ENCODE results near the gene RTL9. TPM values are rescaled to one million over a fixed set of nuclear protein-coding genes. Genes with fewer than 3 reads are reported as not detected.
"Not testable (repeated sequence)": the region's sequence is repeated elsewhere in the genome, so short reads cannot be mapped to it uniquely, and the experiment has no call there.

Gene RTL9
- total and polyA plus RNA-seq, 2 of the 13 experiments (the other 11 are each of a cell fraction or from before 2014, with no cell fraction given): 0.01 to 0.02 TPM

DNA sequence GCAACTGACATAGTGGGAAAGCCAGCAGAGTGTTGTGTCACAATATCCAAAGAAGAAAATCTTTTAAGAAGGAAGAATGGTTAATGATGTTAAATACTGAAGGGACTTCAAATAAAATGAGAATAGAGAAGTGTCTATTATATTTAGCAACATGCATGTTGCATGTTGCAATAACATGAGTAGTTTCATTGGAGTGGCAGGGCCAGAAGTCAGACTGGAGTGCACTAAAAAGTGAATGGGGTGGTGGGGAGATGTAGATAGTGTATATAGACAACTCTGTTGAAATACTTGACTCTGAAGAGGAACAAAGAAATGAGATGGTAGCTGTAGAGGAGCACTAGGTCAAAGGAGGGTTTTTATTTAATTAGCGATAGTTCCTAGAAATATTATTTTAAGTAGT lies 31.3 kb upstream of the RTL9 start:
- Histone ChIP-seq H3K4me1 (ENCODE audit: insufficient read depth, low read length) (no peaks in the 10 kb centered on the region), H3K27ac (ENCODE audit: extremely low read length, insufficient read depth, low read length) (no peak overlapping the region), H3K9ac (ENCODE audit: insufficient read depth, low read depth, low read length) (no peak overlapping the region), H3K4me2 (ENCODE audit: low read depth, low read length) (no peak overlapping the region), H3K36me3 (replicated peaks in 1 of 2; ENCODE audit: control insufficient read depth in 1 of 2, insufficient read depth in 2 of 2, low read length in 2 of 2) (no peaks in the 10 kb centered on the region), H3K9me3 (ENCODE audit: low read length) (no peaks in the 10 kb centered on the region), H3K79me2 (ENCODE audit: insufficient read depth, low read length) (no peaks in the 10 kb centered on the region), H3K4me3 (replicated peaks in 1 of 3; ENCODE audit: insufficient read depth in 1 of 3, low read depth in 2 of 3, low read length in 3 of 3) (no peak overlapping the region), H3K27me3 (ENCODE audit: control insufficient read depth in 1 of 2, insufficient read depth in 2 of 2, low read length in 2 of 2) (no peaks in the 10 kb centered on the region), H2AFZ (ENCODE audit: low read length) (no peak overlapping the region), H4K20me1 (ENCODE audit: insufficient read depth, low read length) (no peaks in the 10 kb centered on the region)
- intact Hi-C loops (cut with micrococcal nuclease; ENCODE audit: unreplicated experiment): no loop called here
- BruUV-seq (replicated peaks): no TSS peak
- DNase-seq (ENCODE audit: low spot score) (no peak), FAIRE-seq (no peak), ATAC-seq (no peak)
- POLR2A ChIA-PET: no interaction called here
- WGBS (ENCODE audit: low lambda C conversion rate): 95% methylated on average over 1 of the region's 1 CpG
- TF ChIP-seq EP300 (IDR thresholded peaks at IDR 0.05; ENCODE audit: low read depth in 2 of 2, low read length in 2 of 2) (no peak), EP300 (CRISPR knock-in tag; IDR thresholded peaks at IDR 0.05; ENCODE audit: borderline replicate concordance) (no peak), IKZF1 (IDR thresholded peaks at IDR 0.05) (no peak)
- CTCF ChIA-PET (ENCODE audit: low intra/inter-chr PET ratio, low total read pairs): no interaction called here
- in situ Hi-C loops (cut with HindIII; ENCODE audit: extremely low pct_ligation_motif_present, low pct_unique_long_range_greater_than_20kb): no loop called here

DNA sequence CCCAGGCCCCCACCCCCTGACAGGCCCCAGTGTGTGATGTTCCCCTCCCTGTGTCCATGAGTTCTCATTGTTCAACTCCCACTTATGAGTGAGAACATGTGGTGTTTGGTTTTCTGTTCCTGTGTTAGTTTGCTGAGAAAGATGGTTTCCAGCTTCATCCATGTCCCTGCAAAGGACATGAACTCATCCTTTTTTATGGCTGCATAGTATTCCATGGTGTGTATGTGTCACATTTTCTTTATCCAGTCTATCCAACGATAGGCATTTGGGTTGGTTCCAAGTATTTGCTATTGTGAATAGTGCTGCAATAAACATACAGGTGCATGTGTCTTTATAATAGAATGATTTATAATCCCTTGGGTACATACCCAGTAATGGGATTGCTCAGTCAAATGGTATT lies 30.0 kb upstream of the RTL9 start:
- ATAC-seq; H3K4me1 ChIP-seq (ENCODE audit: insufficient read depth, low read length); H3K9me3 ChIP-seq (ENCODE audit: low read length); BruUV-seq (replicated peaks); CTCF ChIA-PET (ENCODE audit: low intra/inter-chr PET ratio, low total read pairs); H3K4me2 ChIP-seq (ENCODE audit: low read depth, low read length); H3K36me3 ChIP-seq (replicated peaks in 1 of 2; ENCODE audit: control insufficient read depth in 1 of 2, insufficient read depth in 2 of 2, low read length in 2 of 2); H4K20me1 ChIP-seq (ENCODE audit: insufficient read depth, low read length); in situ Hi-C loops (cut with HindIII; ENCODE audit: extremely low pct_ligation_motif_present, low pct_unique_long_range_greater_than_20kb); DNase-seq (ENCODE audit: low spot score); intact Hi-C loops (cut with micrococcal nuclease; ENCODE audit: unreplicated experiment); H2AFZ ChIP-seq (ENCODE audit: low read length); H3K27ac ChIP-seq (ENCODE audit: extremely low read length, insufficient read depth, low read length); FAIRE-seq; H3K27me3 ChIP-seq (ENCODE audit: control insufficient read depth in 1 of 2, insufficient read depth in 2 of 2, low read length in 2 of 2); H3K9ac ChIP-seq (ENCODE audit: insufficient read depth, low read depth, low read length); H3K4me3 ChIP-seq (replicated peaks in 1 of 3; ENCODE audit: insufficient read depth in 1 of 3, low read depth in 2 of 3, low read length in 3 of 3); POLR2A ChIA-PET; H3K79me2 ChIP-seq (ENCODE audit: insufficient read depth, low read length): not testable (repeated sequence)
- 0% methylated on average over 1 of the region's 1 CpG for WGBS (ENCODE audit: low lambda C conversion rate)

Measured in HepG2 (cell line).